ENCODE data around the gene ALDOC. TPM values are rescaled to one million over a fixed set of nuclear protein-coding genes. Genes with fewer than 3 reads are reported as not detected.

The ALDOC gene
- total RNA-seq, 1 experiment from 2014 or later, result 17.7 TPM

DNA sequence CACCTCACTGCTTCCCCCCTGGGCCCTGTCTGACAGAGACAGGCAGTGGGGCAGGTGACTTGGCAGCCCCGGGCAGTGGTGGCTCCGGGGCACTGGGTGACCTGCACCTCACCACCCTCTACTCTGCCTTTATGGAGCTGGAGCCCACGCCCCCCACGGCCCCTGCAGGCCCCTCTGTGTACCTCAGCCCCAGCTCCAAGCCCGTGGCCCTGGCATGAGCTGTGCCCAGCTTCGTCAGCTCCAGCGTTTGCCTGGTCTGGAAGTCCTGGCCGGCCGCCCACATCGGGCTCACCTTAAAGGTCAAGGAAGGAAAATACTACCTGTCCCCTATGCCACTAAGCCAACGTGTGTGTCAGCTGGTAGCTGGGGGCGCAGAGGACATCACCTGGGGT, 39.5 kb downstream of the ALDOC start:
- no peaks in the 10 kb centered on the region for H3K36me3 ChIP-seq (ENCODE audit: control insufficient read depth, insufficient read depth, low read length)
- no peaks in the 10 kb centered on the region for H3K27me3 ChIP-seq (replicated peaks; ENCODE audit: control insufficient read depth, insufficient read depth, low read length)
- POLR2A ChIA-PET, result no interaction called here
- Mint-ChIP-seq H3K4me3 (ENCODE audit: unreplicated experiment) (no peak overlapping the region), H3K27me3 (ENCODE audit: insufficient read depth, unreplicated experiment) (no peaks in the 10 kb centered on the region), H3K9me3 (ENCODE audit: unreplicated experiment) (no peaks in the 10 kb centered on the region), H3K36me3 (ENCODE audit: insufficient read depth, unreplicated experiment) (no peaks in the 10 kb centered on the region), H3K27ac (ENCODE audit: unreplicated experiment) (no peak overlapping the region), H3K4me1 (ENCODE audit: low read depth, unreplicated experiment) (no peaks in the 10 kb centered on the region)
- no peak for DNase-seq
- BruUV-seq (replicated peaks), result no TSS peak
- no peaks in the 10 kb centered on the region; the same call in 1 of the 2 replicates for H3K4me1 ChIP-seq
- no peak overlapping the region for H3K4me3 ChIP-seq (ENCODE audit: low read depth, low read length)
- TF ChIP-seq, protein P1, sequence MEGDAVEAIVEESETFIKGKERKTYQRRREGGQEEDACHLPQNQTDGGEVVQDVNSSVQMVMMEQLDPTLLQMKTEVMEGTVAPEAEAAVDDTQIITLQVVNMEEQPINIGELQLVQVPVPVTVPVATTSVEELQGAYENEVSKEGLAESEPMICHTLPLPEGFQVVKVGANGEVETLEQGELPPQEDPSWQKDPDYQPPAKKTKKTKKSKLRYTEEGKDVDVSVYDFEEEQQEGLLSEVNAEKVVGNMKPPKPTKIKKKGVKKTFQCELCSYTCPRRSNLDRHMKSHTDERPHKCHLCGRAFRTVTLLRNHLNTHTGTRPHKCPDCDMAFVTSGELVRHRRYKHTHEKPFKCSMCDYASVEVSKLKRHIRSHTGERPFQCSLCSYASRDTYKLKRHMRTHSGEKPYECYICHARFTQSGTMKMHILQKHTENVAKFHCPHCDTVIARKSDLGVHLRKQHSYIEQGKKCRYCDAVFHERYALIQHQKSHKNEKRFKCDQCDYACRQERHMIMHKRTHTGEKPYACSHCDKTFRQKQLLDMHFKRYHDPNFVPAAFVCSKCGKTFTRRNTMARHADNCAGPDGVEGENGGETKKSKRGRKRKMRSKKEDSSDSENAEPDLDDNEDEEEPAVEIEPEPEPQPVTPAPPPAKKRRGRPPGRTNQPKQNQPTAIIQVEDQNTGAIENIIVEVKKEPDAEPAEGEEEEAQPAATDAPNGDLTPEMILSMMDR (IDR thresholded peaks at IDR 0.05; ENCODE audit: insufficient read depth in 1 of 2, low read depth in 1 of 2, low read length in 1 of 2, severe bottlenecking in 1 of 2, unreplicated experiment in 1 of 2), result no peak
- CTCF ChIA-PET, result no interaction called here
- no peaks in the 10 kb centered on the region for H3K9me3 ChIP-seq
- intact Hi-C loops (cut with micrococcal nuclease; ENCODE audit: unreplicated experiment), result no loop called here

DNA sequence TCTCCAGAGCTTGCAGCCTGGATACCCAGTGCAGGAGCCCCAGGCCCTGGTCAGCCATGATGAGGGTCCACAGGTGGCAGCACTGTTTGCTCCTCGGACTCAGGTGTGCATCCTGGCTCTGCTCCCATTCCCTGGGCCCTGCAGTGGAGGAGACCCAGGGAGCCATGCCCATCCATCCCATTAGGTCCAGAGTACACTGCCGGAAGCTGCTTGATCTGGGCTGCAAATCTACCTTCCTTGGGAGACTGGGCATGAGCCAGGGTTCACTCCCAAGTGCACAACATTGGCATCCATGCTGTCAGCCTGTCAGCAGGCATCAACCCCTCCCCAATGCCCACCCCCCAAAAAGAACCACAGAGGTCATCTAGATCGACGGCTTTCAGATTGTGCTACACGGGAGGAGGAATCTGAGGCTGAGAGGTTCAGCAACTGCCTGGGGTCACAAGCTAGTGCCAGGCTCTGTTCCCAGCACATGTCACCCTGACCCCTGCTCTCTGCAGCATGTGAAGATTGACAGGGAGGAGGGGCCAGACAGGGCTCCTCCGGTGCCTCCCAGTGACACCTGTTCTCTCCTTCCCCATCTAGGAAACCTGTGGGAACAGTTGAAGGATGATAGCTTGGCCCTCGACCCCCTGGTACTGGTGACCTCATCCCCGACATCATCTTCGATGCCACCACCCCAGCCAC, 40.0 kb downstream of the ALDOC start:
- ChIA-PET POLR2A (no interaction called here), CTCF (interaction anchor here (1.2 kb wide), 1 partner anchor 39 kb away, joined by 3 read pairs; no protein-coding TSS in a partner anchor)
- Histone ChIP-seq H3K4me1 (no peaks in the 10 kb centered on the region; the same call in 1 of the 2 replicates), H3K9me3 (no peaks in the 10 kb centered on the region), H3K36me3 (ENCODE audit: control insufficient read depth, insufficient read depth, low read length) (no peaks in the 10 kb centered on the region), H3K4me3 (ENCODE audit: low read depth, low read length) (no peak overlapping the region), H3K27me3 (replicated peaks; ENCODE audit: control insufficient read depth, insufficient read depth, low read length) (no peaks in the 10 kb centered on the region)
- H3K9me3 Mint-ChIP-seq (ENCODE audit: unreplicated experiment), result no peaks in the 10 kb centered on the region
- no peak for DNase-seq
- H3K36me3 Mint-ChIP-seq (ENCODE audit: insufficient read depth, unreplicated experiment), result no peaks in the 10 kb centered on the region
- no peak overlapping the region for H3K4me3 Mint-ChIP-seq (ENCODE audit: unreplicated experiment)
- H3K4me1 Mint-ChIP-seq (ENCODE audit: low read depth, unreplicated experiment), result no peaks in the 10 kb centered on the region
- intact Hi-C loops (cut with micrococcal nuclease; ENCODE audit: unreplicated experiment), result no loop called here
- no TSS peak for BruUV-seq (replicated peaks)
- TF ChIP-seq, protein P1 (IDR thresholded peaks at IDR 0.05; ENCODE audit: insufficient read depth in 1 of 2, low read depth in 1 of 2, low read length in 1 of 2, severe bottlenecking in 1 of 2, unreplicated experiment in 1 of 2), result no peak
- H3K27ac Mint-ChIP-seq (ENCODE audit: unreplicated experiment), result no peak overlapping the region
- H3K27me3 Mint-ChIP-seq (ENCODE audit: insufficient read depth, unreplicated experiment), result no peaks in the 10 kb centered on the region

DNA sequence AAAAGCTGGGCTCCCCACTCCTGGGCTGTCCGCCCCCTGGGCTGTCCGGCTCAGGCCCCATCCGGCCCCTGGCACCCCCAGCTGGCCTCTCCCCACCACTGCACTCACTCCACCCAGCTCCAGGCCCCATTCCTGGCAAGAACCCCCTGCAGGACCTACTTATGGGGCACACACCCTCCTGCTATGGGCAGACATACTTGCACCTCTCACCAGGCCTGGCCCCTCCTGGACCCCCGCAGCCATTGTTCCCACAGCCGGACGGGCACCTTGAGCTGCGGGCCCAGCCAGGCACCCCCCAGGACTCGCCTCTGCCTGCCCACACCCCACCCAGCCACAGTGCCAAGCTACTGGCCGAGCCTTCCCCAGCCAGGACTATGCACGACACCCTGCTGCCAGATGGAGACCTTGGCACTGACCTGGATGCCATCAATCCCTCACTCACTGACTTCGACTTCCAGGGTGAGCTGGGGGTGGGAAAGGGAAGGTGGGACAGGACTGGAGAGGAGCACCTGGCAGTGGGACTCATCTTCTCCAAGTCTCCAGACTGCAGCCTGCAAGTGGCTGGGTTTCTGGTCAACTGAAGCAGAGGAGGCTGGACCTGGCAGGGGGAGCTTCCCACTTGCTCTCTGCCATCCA, 41.8 kb downstream of the ALDOC start:
- CTCF ChIA-PET, result interaction anchor here (0.5 to 1.2 kb wide), 3 partner anchors 41 to 614 kb away, joined by 3 to 4 read pairs (median 3); no protein-coding TSS in a partner anchor
- no peaks in the 10 kb centered on the region for H3K9me3 Mint-ChIP-seq (ENCODE audit: unreplicated experiment)
- no peaks in the 10 kb centered on the region for H3K36me3 Mint-ChIP-seq (ENCODE audit: insufficient read depth, unreplicated experiment)
- no peaks in the 10 kb centered on the region; the same call in 1 of the 2 replicates for H3K4me1 ChIP-seq
- no peaks in the 10 kb centered on the region for H3K4me1 Mint-ChIP-seq (ENCODE audit: low read depth, unreplicated experiment)
- H3K27me3 ChIP-seq (replicated peaks; ENCODE audit: control insufficient read depth, insufficient read depth, low read length), result no peaks in the 10 kb centered on the region
- H3K4me3 ChIP-seq (ENCODE audit: low read depth, low read length), result no peak overlapping the region
- POLR2A ChIA-PET, result no interaction called here
- H3K4me3 Mint-ChIP-seq (ENCODE audit: unreplicated experiment), result no peak overlapping the region
- no TSS peak for BruUV-seq (replicated peaks)
- H3K27ac Mint-ChIP-seq (ENCODE audit: unreplicated experiment), result no peak overlapping the region
- intact Hi-C loops (cut with micrococcal nuclease; ENCODE audit: unreplicated experiment), result no loop called here
- H3K27me3 Mint-ChIP-seq (ENCODE audit: insufficient read depth, unreplicated experiment), result no peaks in the 10 kb centered on the region
- no peaks in the 10 kb centered on the region for H3K9me3 ChIP-seq
- TF ChIP-seq, protein P1 (IDR thresholded peaks at IDR 0.05; ENCODE audit: insufficient read depth in 1 of 2, low read depth in 1 of 2, low read length in 1 of 2, severe bottlenecking in 1 of 2, unreplicated experiment in 1 of 2), result no peak
- no peak for DNase-seq
- H3K36me3 ChIP-seq (ENCODE audit: control insufficient read depth, insufficient read depth, low read length), result no peaks in the 10 kb centered on the region

Data from Caco-2 (cell line).